Motor neuron (in vitro differentiated cells): ENCODE results near the gene FCGR1A. TPM values are rescaled to one million over a fixed set of nuclear protein-coding genes. Genes with fewer than 3 reads are reported as not detected.
"Not testable (repeated sequence)": the region's sequence is repeated elsewhere in the genome, so short reads cannot be mapped to it uniquely, and the experiment has no call there.

Source experiments
- ATAC-seq, 8 experiments: fragments of 200-7000 bp; cut with Tn5 transposase; replicated peaks in 6 of 8; 2 replicates each; pipeline ENCODE4 v1.8.0; 2021; ENCODE audit warnings: mild to moderate bottlenecking in 8 of 8, moderate library complexity in 8 of 8
- H3K27ac ChIP-seq, 2 donors: fragments of 250-450 bp; sonication (Bioruptor Pico); 2 replicates each; pipeline ENCODE4 v1.9.0; 2021; ENCODE audit warnings: antibody characterized with exemption in 2 of 2, mild to moderate bottlenecking in 2 of 2, moderate library complexity in 1 of 2
- H3K4me1 ChIP-seq, 2 donors: fragments of 250-450 bp; sonication (Bioruptor Pico); replicated peaks in 1 of 2; 2 replicates each; pipeline ENCODE4 v1.6.1; 2021; ENCODE audit warnings: antibody characterized with exemption in 2 of 2, mild to moderate bottlenecking in 2 of 2, moderate library complexity in 1 of 2
- H3K4me3 ChIP-seq, 5 donors: fragments of 250-450 bp; sonication (Bioruptor Pico); 2 replicates each; pipeline ENCODE4 v1.9.0; 2021; ENCODE audit warnings: antibody characterized with exemption in 5 of 5, mild to moderate bottlenecking in 5 of 5, moderate library complexity in 4 of 5
- WGBS, 10 experiments: fragments of 450-650 bp; shearing (Covaris generic); methylation state at CpG; one replicate each; pipeline ENCODE4 v1.0.0; 2022; 5-methylcytosine and 5-hydroxymethylcytosine counted together
- in situ Hi-C, 9 experiments: fragments of 400-800 bp; cut with MboI; loops; one replicate each; pipeline ENCODE4 v1.15.0; 2021; ENCODE audit warnings: low sequenced_read_pairs in 9 of 9, low pct_unique_long_range_greater_than_20kb in 2 of 9; ENCODE audit not compliant: unreplicated experiment in 9 of 9
- total RNA-seq, 8 experiments: library from RNA; unstranded; fragments of 300-600 nt; gene quantifications; 2 replicates each; pipeline versions ENCODE4 v1.2.3 to v1.2.4, GENCODE V29; 2022

FCGR1A gene
- total RNA-seq, 8 experiments from 2014 or later, result 0.63 to 5.9 (median 1.4) TPM; not detected in 1

DNA sequence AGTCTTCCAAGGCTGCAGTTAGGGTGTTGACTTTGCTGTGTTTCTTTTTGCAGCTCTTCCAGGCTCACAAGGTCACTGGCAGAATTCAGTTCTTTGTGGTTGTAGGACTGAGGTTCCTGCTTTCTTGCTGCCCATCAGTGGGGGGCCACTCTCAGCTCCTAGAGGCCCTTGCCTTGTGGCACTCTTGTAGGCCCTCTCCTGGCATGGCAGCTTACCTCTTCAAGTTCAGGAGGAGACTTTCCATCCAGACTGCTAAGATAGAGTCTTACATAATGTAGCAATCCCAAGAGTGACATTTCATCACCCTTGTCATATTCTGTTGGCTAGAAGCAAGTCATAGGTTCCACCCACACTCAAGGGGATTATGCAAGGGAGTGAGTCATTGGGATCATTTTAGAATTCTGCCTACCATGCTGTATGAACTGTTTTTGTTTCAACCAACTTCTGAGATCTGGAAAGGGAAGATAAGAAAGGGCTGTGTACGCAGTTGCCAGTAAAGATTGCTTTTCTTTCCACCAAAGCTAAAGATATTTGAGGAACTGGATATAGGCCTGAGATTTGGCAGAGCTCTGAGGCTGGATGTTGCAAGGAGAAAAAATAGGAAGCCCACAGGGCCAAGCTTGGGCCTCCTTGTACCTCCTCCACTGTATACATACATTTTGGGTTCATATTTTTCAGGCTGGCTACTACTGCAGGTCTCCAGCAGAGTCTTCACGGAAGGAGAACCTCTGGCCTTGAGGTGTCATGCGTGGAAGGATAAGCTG lies 5.4 kb downstream of the FCGR1A start:
- in situ Hi-C loops, H3K27ac ChIP-seq, H3K4me1 ChIP-seq, H3K4me3 ChIP-seq: not testable (repeated sequence)
- peak in 5 of 8 experiments; percentile 15 to 89 (median 58) for ATAC-seq
- WGBS, 10 experiments, result no CpG with 5 or more reads among the region's 3 CpGs

DNA sequence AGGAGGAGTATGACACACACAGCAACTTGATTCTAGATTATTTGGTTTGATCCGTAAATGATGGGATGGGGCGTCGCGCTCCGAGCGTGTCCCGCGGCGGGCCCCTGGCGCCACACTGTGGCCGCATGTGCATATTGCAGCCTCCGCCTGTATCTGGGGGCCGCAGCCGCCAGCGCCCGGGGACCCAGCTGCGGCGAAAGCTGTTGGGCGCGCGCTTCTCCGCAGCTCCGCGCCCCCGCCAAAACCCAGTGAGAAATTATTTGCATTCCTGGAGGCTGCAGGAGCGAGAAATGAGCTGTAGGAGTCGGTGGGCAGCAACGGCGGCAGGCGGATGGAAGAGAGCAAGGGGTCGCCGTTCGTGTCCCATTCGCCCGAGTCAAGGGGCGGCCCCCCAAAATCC lies 10.0 kb downstream of the FCGR1A start:
- peak overlapping the region; percentile 44 to 90 (median 50) for H3K4me3 ChIP-seq
- H3K27ac ChIP-seq, result peak overlapping the region; percentile 77 to 84

DNA sequence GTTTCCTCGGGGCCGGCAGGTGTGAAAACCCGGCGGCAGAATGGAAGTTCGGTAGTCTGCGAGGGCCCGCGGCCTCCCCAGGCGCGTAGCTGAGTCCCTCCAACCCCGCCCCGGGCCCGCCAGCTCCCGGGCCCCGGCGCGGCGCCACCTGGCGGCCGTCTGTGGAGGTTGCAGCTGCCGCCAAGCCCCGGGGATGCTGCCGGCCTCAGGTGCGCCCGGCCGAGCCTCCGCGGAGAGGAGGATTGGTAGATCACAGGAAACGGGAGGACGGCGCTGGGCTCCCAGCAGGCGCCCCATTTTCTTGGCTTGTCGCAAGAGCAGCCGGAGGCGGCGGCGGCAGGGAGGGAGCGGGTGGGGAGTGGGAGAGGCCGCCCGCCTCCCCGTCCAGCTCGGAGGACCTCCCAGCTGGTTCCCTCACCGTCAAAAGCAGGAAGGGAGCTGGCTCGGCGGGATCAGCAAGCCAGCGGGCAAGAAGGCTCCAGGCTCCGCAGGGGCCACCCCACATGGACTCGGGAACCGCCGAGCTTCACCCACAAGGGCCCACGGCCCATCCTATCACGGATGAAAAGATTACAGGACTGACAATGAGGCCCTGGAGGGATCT lies 10.5 kb downstream of the FCGR1A start:
- Histone ChIP-seq H3K4me3 (peak overlapping the region; percentile 44 to 90 (median 50)), H3K27ac (peak overlapping the region; percentile 49 to 77)
- H3K4me1 ChIP-seq, in situ Hi-C loops: not testable (repeated sequence)
- no CpG with 5 or more reads among the region's 52 CpGs for WGBS, 10 experiments
- peak; percentile 83 to 97 (median 94) for ATAC-seq

More for the DNA sequence above, 10.0 kb downstream of the FCGR1A start:
- H3K4me1 ChIP-seq, in situ Hi-C loops: not testable (repeated sequence)
- peak; percentile 69 to 86 (median 82) for ATAC-seq
- no CpG with 5 or more reads among the region's 36 CpGs for WGBS, 10 experiments

DNA sequence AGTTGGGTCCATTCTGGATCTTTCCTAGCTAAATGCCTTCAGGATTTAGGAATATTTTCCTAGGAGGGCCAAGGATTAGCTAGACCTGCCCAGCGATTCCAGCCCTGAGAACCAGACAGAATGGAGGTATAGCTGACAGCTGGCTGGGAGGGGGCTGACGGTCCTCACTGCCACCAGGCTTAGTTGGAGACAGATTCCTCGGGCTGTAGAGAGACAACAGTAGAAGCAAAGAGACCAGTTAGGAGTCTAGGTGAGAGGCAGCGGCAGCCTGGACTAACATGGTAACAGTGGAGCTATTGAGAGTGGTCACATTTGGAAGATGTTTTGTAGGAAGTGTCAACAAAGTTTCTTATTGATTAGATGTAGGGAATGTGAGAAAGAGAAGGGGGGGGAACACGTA lies 11.4 kb downstream of the FCGR1A start:
- WGBS, 10 experiments, result no CpG with 5 or more reads among the region's 5 CpGs
- in situ Hi-C loops, H3K27ac ChIP-seq, ATAC-seq, H3K4me3 ChIP-seq, H3K4me1 ChIP-seq: not testable (repeated sequence)

DNA sequence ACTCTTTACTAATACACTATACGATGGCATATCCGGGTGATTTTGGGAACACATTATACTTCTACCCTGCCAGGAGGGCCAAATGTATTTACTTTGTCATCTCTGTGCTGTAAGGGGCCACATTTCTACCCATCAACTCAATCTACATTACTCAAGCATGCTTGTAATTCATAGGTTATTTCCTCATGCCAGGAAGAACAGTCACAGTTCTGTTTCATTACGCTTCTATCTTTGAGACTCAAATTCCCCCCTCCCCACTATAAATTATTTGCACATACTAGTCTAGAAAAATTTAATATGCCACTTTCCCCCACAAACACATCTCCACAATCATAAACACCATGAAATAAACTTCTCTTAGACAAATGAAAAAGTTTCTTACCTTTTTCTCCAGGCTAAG lies 19.1 kb downstream of the FCGR1A start:
- H3K4me3 ChIP-seq, H3K4me1 ChIP-seq, in situ Hi-C loops, ATAC-seq, H3K27ac ChIP-seq: not testable (repeated sequence)
- no CpG with 5 or more reads among the region's 3 CpGs for WGBS, 10 experiments

DNA sequence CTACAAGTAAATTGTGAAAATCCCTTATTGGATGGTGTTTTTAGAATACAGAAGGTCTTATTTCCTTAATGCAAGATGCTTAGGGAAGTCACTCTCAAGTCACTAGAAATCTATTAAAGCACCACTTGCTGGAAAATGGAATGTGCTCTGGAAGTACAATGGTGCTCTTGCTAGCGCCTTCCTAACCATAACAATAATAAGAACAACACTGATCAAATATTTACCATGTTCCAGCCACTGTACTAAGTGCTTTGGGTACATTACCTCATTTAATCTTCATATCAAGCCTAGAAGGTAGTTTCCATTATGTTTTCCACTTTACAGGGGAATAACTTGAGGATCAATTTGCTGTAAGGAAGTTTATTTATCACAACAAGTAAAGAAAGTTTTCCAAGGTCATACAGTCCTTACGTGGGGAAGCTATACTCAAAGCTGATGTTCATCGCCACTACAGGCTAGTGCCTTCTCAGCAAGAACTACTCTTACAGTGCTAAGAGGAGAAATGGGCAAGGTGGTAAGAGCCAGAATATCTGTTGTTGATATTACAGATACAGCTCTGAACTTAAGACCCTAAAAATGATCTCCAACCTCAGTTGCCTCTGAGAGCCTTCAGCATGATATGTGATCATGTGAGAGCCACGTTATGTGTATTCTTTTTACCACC lies 22.1 kb downstream of the FCGR1A start:
- no CpG with 5 or more reads among the region's 4 CpGs for WGBS, 10 experiments

DNA sequence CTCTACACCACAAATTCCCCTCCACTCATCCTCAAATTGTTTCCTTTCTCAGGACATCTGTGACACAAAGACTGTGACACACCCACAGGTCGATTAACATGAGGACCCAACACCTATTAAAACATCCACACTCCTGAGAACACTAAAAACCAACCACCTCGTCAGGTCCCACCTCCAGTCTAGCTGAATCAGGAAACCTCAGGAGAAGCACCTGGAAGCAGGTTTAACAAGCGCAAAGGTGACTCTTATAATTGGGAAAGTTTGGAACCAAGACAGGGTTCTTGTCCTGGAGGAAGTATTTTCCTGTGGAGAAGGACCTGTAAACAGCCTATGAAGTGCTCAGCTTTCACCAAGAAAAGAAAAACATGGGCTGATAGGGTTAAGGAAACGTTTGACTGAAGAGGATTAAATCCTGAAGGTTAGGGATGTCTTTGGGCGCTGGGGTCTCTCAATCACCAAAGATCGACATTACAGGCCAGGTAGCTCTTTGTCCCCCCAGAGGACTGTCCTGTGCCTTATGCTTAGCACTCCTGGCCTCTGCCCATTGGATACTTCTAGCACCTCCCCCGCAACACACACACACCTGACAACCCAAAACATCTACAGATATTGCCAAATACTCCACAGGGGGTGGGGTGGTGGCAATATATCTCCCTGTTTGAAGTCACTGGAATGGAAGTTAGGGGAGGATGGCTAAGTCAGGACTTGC lies 28.4 kb downstream of the FCGR1A start:
- 0 to 38% (median 15%) methylated on average over 1 to 3 of the region's 7 CpGs; no CpG with 5 or more reads in 6 of the 10 experiments for WGBS, 10 experiments
- in situ Hi-C loops, H3K27ac ChIP-seq, H3K4me1 ChIP-seq: not testable (repeated sequence)
- H3K4me3 ChIP-seq, result peak overlapping the region; percentile 23 to 36 (median 30)
- peak in 1 of 8 experiments; percentile 1 for ATAC-seq

More for the DNA sequence above, 22.1 kb downstream of the FCGR1A start:
- H3K4me3 ChIP-seq, ATAC-seq, in situ Hi-C loops, H3K4me1 ChIP-seq, H3K27ac ChIP-seq: not testable (repeated sequence)

DNA sequence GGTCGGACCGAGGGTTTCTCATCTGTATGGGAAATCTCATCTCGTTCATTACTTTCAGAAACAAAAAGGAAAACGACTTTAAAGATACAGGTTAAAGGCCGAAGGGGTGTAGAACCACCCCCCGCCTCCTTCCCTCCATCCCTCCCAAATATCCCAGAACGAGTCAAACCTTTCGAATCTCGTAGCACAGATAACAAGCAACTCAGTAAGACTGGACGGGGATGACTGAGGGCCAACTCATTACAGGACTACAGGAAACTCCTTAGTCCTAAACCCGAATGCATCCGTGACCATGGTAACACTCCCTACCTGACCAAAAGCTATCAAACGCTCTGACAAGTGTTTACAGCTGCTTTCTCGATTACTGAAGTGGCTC lies 29.0 kb downstream of the FCGR1A start:
- H3K27ac ChIP-seq, in situ Hi-C loops, H3K4me1 ChIP-seq: not testable (repeated sequence)
- ATAC-seq, result peak; percentile 4 to 27 (median 16)
- no CpG with 5 or more reads among the region's 14 CpGs for WGBS, 10 experiments
- peak overlapping the region; percentile 44 to 57 (median 49) for H3K4me3 ChIP-seq

DNA sequence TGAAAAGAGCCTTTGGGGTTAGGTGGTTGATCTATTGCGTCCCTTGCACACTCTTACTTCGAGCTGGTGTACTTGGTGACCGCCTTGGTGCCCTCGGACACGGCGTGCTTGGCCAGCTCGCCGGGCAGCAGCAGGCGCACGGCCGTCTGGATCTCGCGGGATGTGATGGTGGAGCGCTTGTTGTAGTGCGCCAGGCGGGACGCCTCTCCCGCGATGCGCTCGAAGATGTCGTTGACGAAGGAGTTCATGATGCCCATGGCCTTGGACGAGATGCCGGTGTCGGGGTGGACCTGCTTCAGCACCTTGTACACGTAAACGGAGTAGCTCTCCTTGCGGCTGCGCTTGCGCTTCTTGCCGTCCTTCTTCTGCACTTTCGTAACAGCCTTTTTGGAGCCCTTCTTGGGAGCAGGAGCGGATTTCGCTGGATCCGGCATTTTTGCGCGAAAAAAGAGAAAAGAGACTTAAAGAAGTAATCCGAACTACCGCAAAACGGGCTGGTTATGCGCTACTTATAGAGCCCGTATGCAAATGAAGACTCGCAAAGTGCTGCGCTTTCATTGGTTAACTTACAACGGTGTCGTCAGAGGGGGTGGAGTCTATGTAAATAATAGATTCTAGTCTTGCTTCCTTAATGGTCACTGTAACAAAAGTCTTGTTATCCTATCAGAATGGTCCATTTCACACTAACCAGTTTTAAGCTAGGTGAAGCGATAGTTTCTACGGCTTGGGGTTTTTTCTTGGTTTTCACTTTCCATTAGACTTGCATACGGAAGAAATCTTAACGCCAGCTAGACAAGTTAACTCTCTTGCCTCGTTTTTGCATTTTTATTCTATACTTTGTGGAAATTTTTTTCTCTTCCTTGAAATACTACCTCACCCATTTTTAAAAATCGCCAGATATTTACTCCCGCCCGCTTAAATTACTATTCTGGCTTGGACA lies 29.7 kb downstream of the FCGR1A start:
- WGBS, 10 experiments, result 0 to 10% (median 0%) methylated on average over 1 to 14 of the region's 55 CpGs; no CpG with 5 or more reads in 3 of the 10 experiments
- H3K4me3 ChIP-seq, result peak overlapping the region; percentile 53 to 96 (median 59)
- ATAC-seq, result peak; percentile 81 to 89 (median 85)
- peak overlapping the region; percentile 76 to 93 for H3K27ac ChIP-seq
- in situ Hi-C loops, H3K4me1 ChIP-seq: not testable (repeated sequence)

DNA sequence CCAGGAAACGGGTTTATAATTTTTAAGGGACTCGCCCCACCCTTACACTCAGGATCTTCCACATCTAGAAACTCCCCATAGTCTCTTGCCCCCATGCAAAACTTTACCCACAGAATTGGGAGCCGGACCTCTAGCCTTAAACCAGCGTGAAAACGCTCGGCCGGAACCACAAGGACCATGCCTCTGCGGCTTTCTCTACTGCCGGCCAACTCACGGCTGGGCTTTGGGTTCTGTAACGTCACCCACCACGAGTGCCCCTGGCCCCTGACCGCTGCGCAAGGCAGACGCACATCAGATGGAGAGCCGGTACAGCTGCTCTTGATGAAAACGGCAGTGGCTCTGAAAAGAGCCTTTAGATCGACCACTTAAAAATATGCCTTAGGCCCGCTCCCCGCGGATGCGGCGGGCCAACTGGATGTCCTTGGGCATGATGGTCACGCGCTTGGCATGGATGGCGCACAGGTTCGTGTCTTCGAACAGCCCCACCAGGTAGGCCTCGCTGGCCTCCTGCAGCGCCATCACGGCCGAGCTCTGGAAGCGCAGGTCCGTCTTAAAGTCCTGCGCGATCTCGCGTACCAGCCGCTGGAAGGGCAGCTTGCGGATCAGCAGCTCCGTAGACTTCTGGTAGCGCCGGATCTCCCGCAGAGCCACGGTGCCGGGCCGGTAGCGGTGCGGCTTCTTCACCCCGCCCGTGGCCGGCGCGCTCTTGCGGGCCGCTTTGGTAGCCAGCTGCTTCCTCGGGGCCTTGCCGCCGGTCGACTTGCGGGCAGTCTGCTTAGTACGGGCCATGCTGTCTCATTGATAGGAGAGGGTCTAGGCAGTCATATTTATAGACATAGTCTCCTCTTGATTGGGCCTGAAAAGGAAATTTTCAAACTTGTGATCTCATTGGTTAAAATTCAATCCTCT lies 30.7 kb downstream of the FCGR1A start:
- peak overlapping the region; percentile 75 to 84 for H3K27ac ChIP-seq
- in situ Hi-C loops, result not testable (repeated sequence)
- WGBS, 10 experiments, result 0% methylated on average over 2 of the region's 62 CpGs; no CpG with 5 or more reads in 9 of the 10 experiments

DNA sequence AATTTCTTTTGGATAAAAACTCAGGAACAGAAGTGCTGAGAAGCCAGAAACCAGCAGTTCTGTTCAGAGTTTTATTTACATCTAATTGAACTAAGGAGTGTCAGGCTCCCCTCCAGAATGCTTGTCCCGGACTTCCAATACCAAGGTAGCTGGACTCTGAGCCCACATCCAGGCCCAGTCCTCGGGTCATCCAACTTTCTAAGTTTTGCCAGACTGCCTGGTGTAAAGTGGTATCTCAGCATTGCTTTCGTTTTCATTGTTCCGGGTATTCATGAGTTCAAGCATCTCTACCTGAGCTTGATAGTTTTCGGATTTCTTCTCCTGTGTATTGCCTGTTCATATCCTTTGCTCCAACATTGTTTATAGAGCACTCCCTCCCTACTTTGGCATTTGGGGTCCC lies 37.9 kb downstream of the FCGR1A start:
- no CpG with 5 or more reads among the region's 5 CpGs for WGBS, 10 experiments
- H3K4me3 ChIP-seq, H3K27ac ChIP-seq, in situ Hi-C loops, ATAC-seq, H3K4me1 ChIP-seq: not testable (repeated sequence)

More for the DNA sequence above, 30.7 kb downstream of the FCGR1A start:
- H3K4me3 ChIP-seq, result peak overlapping the region; percentile 66 to 99 (median 96)
- ATAC-seq, result peak; percentile 26 to 72 (median 66)
- H3K4me1 ChIP-seq, result not testable (repeated sequence)
